HCT116 (cell line): ENCODE measurements around the gene COL5A2.

ENCODE experiments used
- CTCF ChIP-seq, 3 experiments: fragments of 200-600 bp in 1 of 3; sonication (generic) in 1 of 3; IDR thresholded peaks in 2 of 3; conservative IDR thresholded peaks in 1 of 3; 2 replicates each; pipeline ENCODE4 v1.5.1; 2012 to 2017; ENCODE audit warnings: low read depth in 2 of 3, low read length in 2 of 3, antibody characterized with exemption in 1 of 3, borderline replicate concordance in 1 of 3, control low read depth in 1 of 3, mild to moderate bottlenecking in 1 of 3, mixed read lengths in 1 of 3, mixed run types in 1 of 3, moderate library complexity in 1 of 3; ENCODE audit not compliant: insufficient read depth in 1 of 3
- ZBTB33 ChIP-seq: IDR thresholded peaks from 2 replicates; pipeline ENCODE4 v1.6.1; 2011; ENCODE audit warnings: mild to moderate bottlenecking, low read length, moderate library complexity; ENCODE audit not compliant: insufficient replicate concordance; ENCODE audit errors: extremely low read depth

- TF ChIP-seq CTCF (IDR thresholded peaks at IDR 0.05 in 2 of 3, conservative IDR thresholded peaks at IDR 0.05 in 1 of 3; ENCODE audit: borderline replicate concordance in 1 of 3, insufficient read depth in 1 of 3, low read depth in 2 of 3, low read length in 2 of 3): no peak
- TF ChIP-seq ZBTB33: no peak
Observed at GRCh38 chr2:189210250-189211087, 30.9 kb upstream of the COL5A2 start.
